H1 (cell line): ENCODE data around the gene ZHX3. TPM values are rescaled to one million over a fixed set of nuclear protein-coding genes. Genes with fewer than 3 reads are reported as not detected.

ENCODE experiments used
- CTCF ChIA-PET: fragments of 300-600 bp; sonication (Branson Sonifier 250); formaldehyde crosslinking; loops from one replicate; lab custom pipeline; 2021; ENCODE audit not compliant: partially characterized antibody; lab: Charles Lee
- POLR2A ChIA-PET: fragments of 300-600 bp; sonication (Branson Sonifier 250); formaldehyde crosslinking; loops from one replicate; lab custom pipeline; 2021; ENCODE audit warnings: inconsistent platforms; ENCODE audit not compliant: partially characterized antibody; lab: Charles Lee
- DNase-seq, 2 experiments: peaks; one replicate each; pipeline versions ENCODE4 v3.0.0 to v3.0.0-alpha.2; 2010 to 2022; ENCODE audit warnings: low spot score in 2 of 2, low read depth in 1 of 2, mixed read lengths in 1 of 2
- FAIRE-seq: peaks from 2 replicates; lab custom pipeline; 2011; peaks lifted over from hg19 to GRCh38; lab: Jason Lieb, UNC
- H2AFZ ChIP-seq: 2 replicates; pipeline ENCODE4 v1.8.1; 2012; ENCODE audit warnings: low read length, inconsistent platforms
- H2AK5ac ChIP-seq: 2 replicates; pipeline ENCODE4 v1.6.1; 2013; ENCODE audit warnings: low read depth, low read length
- H2BK120ac ChIP-seq: replicated peaks from 2 replicates; pipeline ENCODE3; 2013; ENCODE audit warnings: low read depth, low read length, inconsistent platforms
- H2BK12ac ChIP-seq: 2 replicates; pipeline ENCODE4 v1.6.1; 2013; ENCODE audit warnings: low read depth, low read length
- H2BK15ac ChIP-seq: 2 replicates; pipeline ENCODE4 v1.6.1; 2013; ENCODE audit warnings: low read length
- H2BK20ac ChIP-seq: 2 replicates; pipeline ENCODE4 v1.6.1; 2013; ENCODE audit warnings: low read length
- H2BK5ac ChIP-seq: 2 replicates; pipeline ENCODE4 v1.6.1; 2013; ENCODE audit warnings: low read depth, low read length
- H3K14ac ChIP-seq: 2 replicates; pipeline ENCODE4 v1.6.1; 2013; ENCODE audit warnings: inconsistent platforms; ENCODE audit not compliant: insufficient read length
- H3K18ac ChIP-seq: 2 replicates; pipeline ENCODE4 v1.6.1; 2013; ENCODE audit warnings: low read length; ENCODE audit errors: extremely low read depth
- H3K23ac ChIP-seq: 2 replicates; pipeline ENCODE4 v1.6.1; 2013; ENCODE audit warnings: inconsistent platforms; ENCODE audit not compliant: insufficient read length
- H3K23me2 ChIP-seq: 2 replicates; pipeline ENCODE4 v1.6.1; 2013; ENCODE audit warnings: low read depth, low read length
- H3K27ac ChIP-seq: 2 replicates; pipeline ENCODE4 v1.6.1; 2011; ENCODE audit warnings: low read depth, low read length, inconsistent platforms
- H3K27me3 ChIP-seq, 4 experiments: replicated peaks in 1 of 4; 1 replicate in 1 of 4; 2 replicates in 3 of 4; pipeline versions ENCODE4 v1.6.1 to v1.8.1; 2011 to 2013; ENCODE audit warnings: low read length in 3 of 4, mild to moderate bottlenecking in 3 of 4, inconsistent platforms in 2 of 4, mixed read lengths in 2 of 4, moderate library complexity in 1 of 4; ENCODE audit not compliant: control insufficient read depth in 3 of 4, insufficient read depth in 3 of 4; ENCODE audit errors: extremely low read depth in 1 of 4
- H3K36me3 ChIP-seq, 4 experiments: 2 replicates each; pipeline versions ENCODE4 v1.6.1 to v1.8.1; 2011 to 2013; ENCODE audit warnings: mild to moderate bottlenecking in 4 of 4, low read length in 3 of 4, moderate library complexity in 2 of 4, control low read depth in 1 of 4, inconsistent platforms in 1 of 4; ENCODE audit not compliant: insufficient read depth in 4 of 4, control insufficient read depth in 2 of 4
- H3K4ac ChIP-seq: replicated peaks from 2 replicates; pipeline ENCODE3; 2013; ENCODE audit warnings: low read length, low read depth, mixed read lengths, inconsistent platforms; ENCODE audit not compliant: insufficient read length
- H3K4me1 ChIP-seq, 4 experiments: replicated peaks in 1 of 4; 1 replicate in 1 of 4; 2 replicates in 3 of 4; pipeline versions ENCODE4 v1.6.1 to v1.8.1; 2011 to 2013; ENCODE audit warnings: low read length in 3 of 4, inconsistent platforms in 2 of 4, mixed read lengths in 1 of 4; ENCODE audit not compliant: insufficient read depth in 4 of 4, control insufficient read depth in 3 of 4
- H3K4me2 ChIP-seq, 2 experiments: 2 replicates each; pipeline versions ENCODE4 v1.6.1 to v1.8.1; 2011 to 2013; ENCODE audit warnings: low read depth in 2 of 2, low read length in 2 of 2, control low read depth in 1 of 2, inconsistent platforms in 1 of 2, mild to moderate bottlenecking in 1 of 2; ENCODE audit not compliant: insufficient read depth in 1 of 2
- H3K4me3 ChIP-seq, 4 experiments: fragments of 200-600, 300-600 bp in 1 of 4; sonication (generic), shearing (Covaris generic), sonication (Bioruptor Twin) in 1 of 4; 2 replicates each; pipeline versions ENCODE4 v1.5.1 to v1.8.1; 2011 to 2016; ENCODE audit warnings: low read length in 4 of 4, low read depth in 3 of 4, control low read depth in 2 of 4, inconsistent platforms in 2 of 4, mild to moderate bottlenecking in 2 of 4, mixed read lengths in 1 of 4, moderate library complexity in 1 of 4; ENCODE audit not compliant: insufficient read depth in 2 of 4; ENCODE audit errors: extremely low read depth in 1 of 4
- H3K56ac ChIP-seq: replicated peaks from 2 replicates; pipeline ENCODE3; 2013; ENCODE audit warnings: low read depth, mild to moderate bottlenecking, mixed read lengths, low read length, inconsistent platforms; ENCODE audit not compliant: insufficient read length
- H3K79me1 ChIP-seq: 2 replicates; pipeline ENCODE4 v1.6.1; 2013; ENCODE audit warnings: low read depth, low read length, control low read depth
- H3K79me2 ChIP-seq, 2 experiments: 2 replicates each; pipeline versions ENCODE4 v1.6.1 to v1.8.1; 2012 to 2013; ENCODE audit warnings: low read length in 2 of 2, mild to moderate bottlenecking in 2 of 2, inconsistent platforms in 1 of 2; ENCODE audit not compliant: insufficient read depth in 2 of 2, control insufficient read depth in 1 of 2
- H3K9ac ChIP-seq, 4 experiments: replicated peaks in 1 of 4; 1 replicate in 1 of 4; 2 replicates in 3 of 4; pipeline versions ENCODE4 v1.6.1 to v1.8.1; 2011 to 2013; ENCODE audit warnings: low read depth in 3 of 4, low read length in 3 of 4, control low read depth in 2 of 4, mild to moderate bottlenecking in 2 of 4, moderate library complexity in 2 of 4, inconsistent platforms in 1 of 4; ENCODE audit errors: extremely low read depth in 1 of 4
- H3K9me3 ChIP-seq, 2 experiments: 2 replicates each; pipeline versions ENCODE4 v1.6.1 to v1.8.1; 2012 to 2013; ENCODE audit warnings: mild to moderate bottlenecking in 2 of 2, moderate library complexity in 2 of 2, control low read depth in 1 of 2, inconsistent platforms in 1 of 2, low read depth in 1 of 2, low read length in 1 of 2, mixed read lengths in 1 of 2; ENCODE audit not compliant: insufficient read depth in 2 of 2
- H4K20me1 ChIP-seq, 2 experiments: replicated peaks in 1 of 2; 2 replicates each; pipeline versions ENCODE3 to v1.8.1; 2011 to 2013; ENCODE audit warnings: inconsistent platforms in 2 of 2, low read length in 2 of 2, mild to moderate bottlenecking in 1 of 2; ENCODE audit not compliant: insufficient read depth in 2 of 2, control insufficient read depth in 1 of 2
- H4K5ac ChIP-seq: 2 replicates; pipeline ENCODE4 v1.6.1; 2013; ENCODE audit warnings: low read length, low read depth, mixed read lengths, inconsistent platforms; ENCODE audit not compliant: insufficient read length
- H4K8ac ChIP-seq: 2 replicates; pipeline ENCODE4 v1.8.0; 2013; ENCODE audit warnings: mild to moderate bottlenecking, moderate library complexity, low read length, inconsistent platforms; ENCODE audit not compliant: insufficient read depth; ENCODE audit errors: extremely low read depth
- H4K91ac ChIP-seq: replicated peaks from 2 replicates; pipeline ENCODE3; 2013; ENCODE audit warnings: low read length, mixed read lengths, inconsistent platforms; ENCODE audit not compliant: insufficient read length
- ASH2L ChIP-seq: fragments of 200-600, 300-600 bp; sonication (generic); IDR thresholded peaks from one replicate; pipeline ENCODE4 v1.7.1; 2017; ENCODE audit warnings: low read length
- ATF3 ChIP-seq: IDR thresholded peaks from 2 replicates; pipeline ENCODE4 v1.6.1; 2011; ENCODE audit warnings: low read depth, mild to moderate bottlenecking, low read length; ENCODE audit not compliant: insufficient read depth
- CBX8 ChIP-seq: fragments of 300-800, 300-1000 bp; sonication (generic); IDR thresholded peaks from 2 replicates; pipeline ENCODE4 v1.7.1; 2016; ENCODE audit warnings: low read depth, low read length, borderline replicate concordance
- CTCF ChIP-seq, 3 experiments: IDR thresholded peaks; 1 replicate in 2 of 3; 2 replicates in 1 of 3; pipeline versions ENCODE4 v1.5.1 to v1.6.1; 2011; ENCODE audit warnings: low read length in 3 of 3, mild to moderate bottlenecking in 3 of 3, inconsistent platforms in 2 of 3, low read depth in 1 of 3, moderate library complexity in 1 of 3; ENCODE audit not compliant: insufficient read depth in 1 of 3; ENCODE audit errors: control extremely low read depth in 1 of 3
- POLR2AphosphoS5 ChIP-seq: IDR thresholded peaks from 2 replicates; pipeline ENCODE4 v1.6.1; 2011; ENCODE audit warnings: low read depth, low read length
- SUZ12 ChIP-seq: fragments of 200-600 bp; sonication (generic); IDR thresholded peaks from 2 replicates; pipeline ENCODE4 v1.6.1; 2012; ENCODE audit warnings: mild to moderate bottlenecking, inconsistent platforms, low read length, moderate library complexity, mixed read lengths
- polyA plus RNA-seq, 7 experiments: library from polyadenylated mRNA; depleted of rRNA in 3 of 7; stranded (reverse) in 5 of 7; unstranded in 2 of 7; fragments of >200 nt in 5 of 7; fragments of 200-250 nt in 2 of 7; gene quantifications; 1 replicate in 5 of 7; 2 replicates in 1 of 7; 4 replicates in 1 of 7; pipeline versions ENCODE4 v1.2.1 to v1.2.3, GENCODE V29; 2011 to 2013; ENCODE audit warnings: missing spikeins in 2 of 7, mixed read lengths in 2 of 7
- total RNA-seq: library from RNA; stranded (reverse); fragmentation: NEBNext Ultra II Directional; extraction: Animal tissue kit (Norgen Biotek cat#: 25700); gene quantifications from 2 replicates; pipeline ENCODE4 v1.2.1, GENCODE V29; 2021
- TF ChIP-seq, protein P1 (sequence below): IDR thresholded peaks from 2 replicates; pipeline ENCODE4 v1.6.1; 2012; ENCODE audit warnings: inconsistent platforms

The ZHX3 gene
- total and polyA plus RNA-seq, 2 of the 8 experiments (the other 6 are each of a cell fraction or from before 2014, with no cell fraction given) = 1.00 to 7.8 TPM

DNA sequence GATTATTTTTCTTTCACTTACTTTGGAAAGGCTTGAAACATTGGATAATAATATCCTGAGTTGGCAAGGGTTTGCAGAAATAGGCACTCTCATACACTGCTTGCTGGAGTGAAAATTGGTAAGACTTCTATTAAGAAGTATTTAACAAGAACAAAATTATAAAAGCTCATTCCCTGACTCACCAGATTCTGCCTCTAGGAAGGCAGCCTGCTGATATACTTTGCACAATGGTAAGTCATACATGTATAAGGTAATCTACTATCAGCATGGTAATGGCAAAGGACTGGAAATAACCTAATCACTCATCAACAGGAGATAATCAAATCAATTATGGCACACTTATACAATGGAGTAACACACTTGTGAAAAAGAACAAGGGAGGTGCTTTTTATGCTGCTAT, 94.4 kb downstream of the ZHX3 start (continued):
- no peak for TF ChIP-seq CBX8

DNA sequence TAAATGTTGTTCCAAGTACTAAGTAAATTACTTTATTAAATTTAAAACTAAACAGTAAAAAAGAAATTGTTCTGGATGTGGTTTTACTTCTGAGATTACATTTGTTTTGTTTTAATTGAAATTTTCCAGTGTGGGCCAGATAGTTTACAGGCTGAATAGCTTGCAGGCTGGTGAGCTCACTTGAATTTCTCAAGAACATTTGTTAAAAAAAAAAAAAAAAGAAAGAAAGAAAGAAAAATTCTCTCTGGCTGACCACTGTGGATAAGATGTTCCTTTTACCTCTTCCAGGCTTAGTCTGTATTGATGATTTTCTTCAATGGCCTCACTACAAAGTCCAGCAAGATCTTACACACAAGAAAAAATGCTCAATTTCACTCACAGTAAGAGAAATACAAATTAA, 94.8 kb downstream of the ZHX3 start:
- H3K79me1 ChIP-seq = no peaks in the 10 kb centered on the region
- H2BK5ac ChIP-seq = no peak overlapping the region
- H3K4me1 ChIP-seq = no peaks in the 10 kb centered on the region
- no peak overlapping the region for H3K4me3 ChIP-seq
- no peaks in the 10 kb centered on the region for H3K79me2 ChIP-seq
- H2AK5ac ChIP-seq = no peak overlapping the region
- H2BK15ac ChIP-seq = no peak overlapping the region
- no peaks in the 10 kb centered on the region for H3K23me2 ChIP-seq
- no peak overlapping the region for H3K56ac ChIP-seq
- H3K27me3 ChIP-seq = no peaks in the 10 kb centered on the region
- no peak overlapping the region for H4K8ac ChIP-seq
- H2AFZ ChIP-seq = no peak overlapping the region
- H3K36me3 ChIP-seq = no peaks in the 10 kb centered on the region
- H2BK120ac ChIP-seq = no peak overlapping the region
- no peak overlapping the region for H3K27ac ChIP-seq
- no peaks in the 10 kb centered on the region for H4K20me1 ChIP-seq
- H4K5ac ChIP-seq = no peak overlapping the region
- ChIA-PET CTCF (interaction anchor here (2.6 to 2.8 kb wide), 2 partner anchors 11 to 28 kb away, joined by 8 to 15 read pairs; no protein-coding TSS in a partner anchor), POLR2A (no interaction called here)
- H4K91ac ChIP-seq = no peak overlapping the region
- FAIRE-seq (no peak), DNase-seq (no peak)
- no peak overlapping the region for H2BK20ac ChIP-seq
- no peaks in the 10 kb centered on the region for H3K9me3 ChIP-seq
- H2BK12ac ChIP-seq = no peak overlapping the region
- H3K23ac ChIP-seq = no peak overlapping the region
- no peak overlapping the region for H3K18ac ChIP-seq
- no peak overlapping the region for H3K9ac ChIP-seq
- no peak overlapping the region for H3K4me2 ChIP-seq
- H3K14ac ChIP-seq = no peak overlapping the region
- no peak overlapping the region for H3K4ac ChIP-seq
- TF ChIP-seq, protein P1, sequence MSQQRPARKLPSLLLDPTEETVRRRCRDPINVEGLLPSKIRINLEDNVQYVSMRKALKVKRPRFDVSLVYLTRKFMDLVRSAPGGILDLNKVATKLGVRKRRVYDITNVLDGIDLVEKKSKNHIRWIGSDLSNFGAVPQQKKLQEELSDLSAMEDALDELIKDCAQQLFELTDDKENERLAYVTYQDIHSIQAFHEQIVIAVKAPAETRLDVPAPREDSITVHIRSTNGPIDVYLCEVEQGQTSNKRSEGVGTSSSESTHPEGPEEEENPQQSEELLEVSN = no peak
- no peak for TF ChIP-seq ASH2L
- no peak for TF ChIP-seq ATF3
- TF ChIP-seq SUZ12 = no peak
- no peak for TF ChIP-seq POLR2AphosphoS5
- TF ChIP-seq CTCF (IDR thresholded peaks at IDR 0.05; ENCODE audit: control extremely low read depth in 1 of 3, insufficient read depth in 1 of 3, low read depth in 1 of 3, low read length in 3 of 3) = no peak
